SK-N-SH treated with all-trans-retinoic acid at 6 μM for 48 hours (cell line): ENCODE results near the gene DPP10.

Source experiments
- ATAC-seq: fragments of 200-7000 bp; cut with Tn5 transposase; 3 replicates; pipeline ENCODE4 v1.9.1; 2020; ENCODE audit warnings: mild to moderate bottlenecking, moderate library complexity
- BACH2 ChIP-seq: fragments of 250-450 bp; sonication (Bioruptor Pico); IDR thresholded peaks from 2 replicates; pipeline ENCODE4 v1.9.0; 2021; ENCODE audit warnings: mild to moderate bottlenecking, borderline replicate concordance
- CSDC2 ChIP-seq: fragments of 250-450 bp; sonication (Bioruptor Pico); IDR thresholded peaks from 2 replicates; pipeline ENCODE4 v1.5.0; 2020; ENCODE audit warnings: mild to moderate bottlenecking, moderate library complexity
- ISL1 ChIP-seq: fragments of 250-450 bp; sonication (Bioruptor Pico); IDR thresholded peaks from 2 replicates; pipeline ENCODE4 v2.1.2; 2022; ENCODE audit warnings: mild to moderate bottlenecking, moderate library complexity
- OSR1 ChIP-seq: fragments of 250-450 bp; sonication (Bioruptor Pico); IDR thresholded peaks from 2 replicates; pipeline ENCODE4 v1.8.0; 2022; ENCODE audit warnings: moderate library complexity, mild to moderate bottlenecking, inconsistent platforms
- POU6F1 ChIP-seq: fragments of 250-450 bp; sonication (Bioruptor Pico); IDR thresholded peaks from 2 replicates; pipeline ENCODE4 v1.8.0; 2021; ENCODE audit warnings: low read depth, mild to moderate bottlenecking, moderate library complexity, borderline replicate concordance
- PPARA ChIP-seq: fragments of 250-450 bp; sonication (Bioruptor Pico); IDR thresholded peaks from 2 replicates; pipeline ENCODE4 v1.5.0; 2020; ENCODE audit warnings: mild to moderate bottlenecking, borderline replicate concordance
- SNAI2 ChIP-seq: fragments of 250-450 bp; sonication (Bioruptor Pico); IDR thresholded peaks from 2 replicates; pipeline ENCODE4 v1.5.0; 2020; ENCODE audit warnings: mild to moderate bottlenecking, moderate library complexity
- TCF4 ChIP-seq: fragments of 250-450 bp; sonication (Bioruptor Pico); IDR thresholded peaks from 2 replicates; pipeline ENCODE4 v1.8.0; 2021; ENCODE audit warnings: mild to moderate bottlenecking, moderate library complexity, borderline replicate concordance
- TOX ChIP-seq: fragments of 250-450 bp; sonication (Bioruptor Pico); IDR thresholded peaks from 2 replicates; pipeline ENCODE4 v1.8.0; 2021; ENCODE audit warnings: mild to moderate bottlenecking, moderate library complexity, borderline replicate concordance
- ZC3H10 ChIP-seq: fragments of 250-450 bp; sonication (Bioruptor Pico); IDR thresholded peaks from 2 replicates; pipeline ENCODE4 v1.5.1; 2021; ENCODE audit warnings: mild to moderate bottlenecking, moderate library complexity
- ZFP3 ChIP-seq: fragments of 250-450 bp; sonication (Bioruptor Pico); IDR thresholded peaks from 2 replicates; pipeline ENCODE4 v1.5.0; 2020; ENCODE audit warnings: mild to moderate bottlenecking, moderate library complexity
- ZFP30 ChIP-seq: fragments of 450-650 bp; formaldehyde crosslinking; IDR thresholded peaks from 2 replicates; pipeline ENCODE4 v1.5.0; 2022; ENCODE audit warnings: mild to moderate bottlenecking, moderate library complexity
- ZNF565 ChIP-seq: fragments of 450-650 bp; formaldehyde crosslinking; conservative IDR thresholded peaks from 2 replicates; pipeline ENCODE4 v1.5.0; 2020; ENCODE audit warnings: low read depth, mild to moderate bottlenecking, moderate library complexity
- ZNF8 ChIP-seq: fragments of 450-650 bp; formaldehyde crosslinking; IDR thresholded peaks from 2 replicates; pipeline ENCODE4 v1.5.0; 2020; ENCODE audit warnings: mild to moderate bottlenecking, moderate library complexity
- TF ChIP-seq, protein P1 (sequence below): fragments of 250-450 bp; sonication (Bioruptor Pico); IDR thresholded peaks from 2 replicates; pipeline ENCODE4 v1.5.0; 2020; ENCODE audit warnings: mild to moderate bottlenecking, moderate library complexity
- TF ChIP-seq, protein P2 (sequence below): fragments of 250-450 bp; sonication (Bioruptor Pico); IDR thresholded peaks from 2 replicates; pipeline ENCODE4 v1.5.1; 2021; ENCODE audit warnings: mild to moderate bottlenecking, moderate library complexity
- TF ChIP-seq, protein P3 (sequence below): fragments of 250-450 bp; sonication (Bioruptor Pico); IDR thresholded peaks from 2 replicates; pipeline ENCODE4 v1.8.0; 2020; ENCODE audit warnings: mild to moderate bottlenecking, moderate library complexity, borderline replicate concordance

Gene DPP10

DNA sequence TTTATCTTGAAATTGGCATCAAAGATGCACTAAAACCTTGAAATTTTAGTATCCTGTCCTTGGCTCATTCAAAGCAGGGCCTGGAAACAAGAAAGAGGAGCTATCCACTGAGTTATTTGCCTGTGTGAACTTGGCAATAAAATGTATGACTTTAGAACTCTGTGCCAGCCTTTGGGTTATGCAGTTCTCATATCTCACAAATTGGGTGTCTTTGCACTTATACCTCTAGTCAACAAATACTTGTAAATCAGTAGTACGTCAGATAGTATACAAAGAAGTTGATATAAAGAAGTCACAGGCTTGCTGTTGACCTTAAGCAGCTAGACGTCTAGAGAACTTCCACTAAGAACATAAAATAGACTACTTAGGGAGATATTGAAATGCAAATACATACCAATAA lies 1331.9 kb downstream of the DPP10 start:
- no peak for TF ChIP-seq ZNF8
- TF ChIP-seq ISL1 (CRISPR knock-in tag) = no peak
- TF ChIP-seq PPARA (CRISPR knock-in tag) = no peak
- TF ChIP-seq, protein P1, sequence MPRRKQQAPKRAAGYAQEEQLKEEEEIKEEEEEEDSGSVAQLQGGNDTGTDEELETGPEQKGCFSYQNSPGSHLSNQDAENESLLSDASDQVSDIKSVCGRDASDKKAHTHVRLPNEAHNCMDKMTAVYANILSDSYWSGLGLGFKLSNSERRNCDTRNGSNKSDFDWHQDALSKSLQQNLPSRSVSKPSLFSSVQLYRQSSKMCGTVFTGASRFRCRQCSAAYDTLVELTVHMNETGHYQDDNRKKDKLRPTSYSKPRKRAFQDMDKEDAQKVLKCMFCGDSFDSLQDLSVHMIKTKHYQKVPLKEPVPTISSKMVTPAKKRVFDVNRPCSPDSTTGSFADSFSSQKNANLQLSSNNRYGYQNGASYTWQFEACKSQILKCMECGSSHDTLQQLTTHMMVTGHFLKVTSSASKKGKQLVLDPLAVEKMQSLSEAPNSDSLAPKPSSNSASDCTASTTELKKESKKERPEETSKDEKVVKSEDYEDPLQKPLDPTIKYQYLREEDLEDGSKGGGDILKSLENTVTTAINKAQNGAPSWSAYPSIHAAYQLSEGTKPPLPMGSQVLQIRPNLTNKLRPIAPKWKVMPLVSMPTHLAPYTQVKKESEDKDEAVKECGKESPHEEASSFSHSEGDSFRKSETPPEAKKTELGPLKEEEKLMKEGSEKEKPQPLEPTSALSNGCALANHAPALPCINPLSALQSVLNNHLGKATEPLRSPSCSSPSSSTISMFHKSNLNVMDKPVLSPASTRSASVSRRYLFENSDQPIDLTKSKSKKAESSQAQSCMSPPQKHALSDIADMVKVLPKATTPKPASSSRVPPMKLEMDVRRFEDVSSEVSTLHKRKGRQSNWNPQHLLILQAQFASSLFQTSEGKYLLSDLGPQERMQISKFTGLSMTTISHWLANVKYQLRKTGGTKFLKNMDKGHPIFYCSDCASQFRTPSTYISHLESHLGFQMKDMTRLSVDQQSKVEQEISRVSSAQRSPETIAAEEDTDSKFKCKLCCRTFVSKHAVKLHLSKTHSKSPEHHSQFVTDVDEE (CRISPR knock-in tag) = no peak
- no peak for TF ChIP-seq SNAI2 (CRISPR knock-in tag)
- TF ChIP-seq, protein P2, sequence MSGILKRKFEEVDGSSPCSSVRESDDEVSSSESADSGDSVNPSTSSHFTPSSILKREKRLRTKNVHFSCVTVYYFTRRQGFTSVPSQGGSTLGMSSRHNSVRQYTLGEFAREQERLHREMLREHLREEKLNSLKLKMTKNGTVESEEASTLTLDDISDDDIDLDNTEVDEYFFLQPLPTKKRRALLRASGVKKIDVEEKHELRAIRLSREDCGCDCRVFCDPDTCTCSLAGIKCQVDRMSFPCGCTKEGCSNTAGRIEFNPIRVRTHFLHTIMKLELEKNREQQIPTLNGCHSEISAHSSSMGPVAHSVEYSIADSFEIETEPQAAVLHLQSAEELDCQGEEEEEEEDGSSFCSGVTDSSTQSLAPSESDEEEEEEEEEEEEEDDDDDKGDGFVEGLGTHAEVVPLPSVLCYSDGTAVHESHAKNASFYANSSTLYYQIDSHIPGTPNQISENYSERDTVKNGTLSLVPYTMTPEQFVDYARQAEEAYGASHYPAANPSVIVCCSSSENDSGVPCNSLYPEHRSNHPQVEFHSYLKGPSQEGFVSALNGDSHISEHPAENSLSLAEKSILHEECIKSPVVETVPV (CRISPR knock-in tag) = no peak
- TF ChIP-seq ZFP30 (CRISPR knock-in tag) = no peak
- TF ChIP-seq, all 23 proteins: peak for 0
- no peak for ATAC-seq

DNA sequence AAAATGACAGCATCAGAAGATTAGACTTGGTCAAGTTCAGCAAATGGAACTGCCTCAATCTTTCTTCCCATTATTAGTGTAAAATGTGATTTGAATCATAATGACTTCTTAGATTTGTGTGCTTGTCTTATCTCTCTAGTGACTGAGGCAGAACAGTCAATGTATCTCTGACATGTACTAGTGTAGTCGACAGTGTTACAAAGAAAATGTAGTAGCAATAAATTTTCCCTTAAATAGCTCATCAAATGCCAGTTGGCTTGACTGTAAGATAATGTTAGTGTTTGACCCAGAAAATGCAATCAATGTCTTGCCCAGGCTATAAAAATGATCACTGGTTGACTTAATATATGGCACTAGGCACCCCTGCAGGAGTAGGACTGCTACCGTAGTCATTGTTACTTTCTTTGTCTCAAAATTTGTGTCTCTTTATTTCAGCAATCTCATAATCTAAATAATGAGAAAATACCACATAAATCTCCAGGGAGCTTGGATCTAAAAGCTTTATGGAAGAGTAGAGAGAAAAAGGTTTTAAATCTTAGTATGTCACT lies 1336.7 kb downstream of the DPP10 start:
- no peak for ATAC-seq
- TF ChIP-seq OSR1 (no peak), POU6F1 (no peak), CSDC2 (no peak), PPARA (CRISPR knock-in tag) (no peak), ZFP30 (CRISPR knock-in tag) (no peak), ZNF565 (CRISPR knock-in tag) (no peak), ZNF8 (no peak), ZFP3 (CRISPR knock-in tag) (no peak), BACH2 (CRISPR knock-in tag) (no peak), ZC3H10 (CRISPR knock-in tag) (no peak), SNAI2 (CRISPR knock-in tag) (no peak), TOX (CRISPR knock-in tag) (no peak)
- TF ChIP-seq, protein P3, sequence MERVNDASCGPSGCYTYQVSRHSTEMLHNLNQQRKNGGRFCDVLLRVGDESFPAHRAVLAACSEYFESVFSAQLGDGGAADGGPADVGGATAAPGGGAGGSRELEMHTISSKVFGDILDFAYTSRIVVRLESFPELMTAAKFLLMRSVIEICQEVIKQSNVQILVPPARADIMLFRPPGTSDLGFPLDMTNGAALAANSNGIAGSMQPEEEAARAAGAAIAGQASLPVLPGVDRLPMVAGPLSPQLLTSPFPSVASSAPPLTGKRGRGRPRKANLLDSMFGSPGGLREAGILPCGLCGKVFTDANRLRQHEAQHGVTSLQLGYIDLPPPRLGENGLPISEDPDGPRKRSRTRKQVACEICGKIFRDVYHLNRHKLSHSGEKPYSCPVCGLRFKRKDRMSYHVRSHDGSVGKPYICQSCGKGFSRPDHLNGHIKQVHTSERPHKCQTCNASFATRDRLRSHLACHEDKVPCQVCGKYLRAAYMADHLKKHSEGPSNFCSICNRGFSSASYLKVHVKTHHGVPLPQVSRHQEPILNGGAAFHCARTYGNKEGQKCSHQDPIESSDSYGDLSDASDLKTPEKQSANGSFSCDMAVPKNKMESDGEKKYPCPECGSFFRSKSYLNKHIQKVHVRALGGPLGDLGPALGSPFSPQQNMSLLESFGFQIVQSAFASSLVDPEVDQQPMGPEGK (CRISPR knock-in tag) = no peak
- TF ChIP-seq, protein P2 (CRISPR knock-in tag) = no peak
- TF ChIP-seq, all 23 proteins: peak for 0

DNA sequence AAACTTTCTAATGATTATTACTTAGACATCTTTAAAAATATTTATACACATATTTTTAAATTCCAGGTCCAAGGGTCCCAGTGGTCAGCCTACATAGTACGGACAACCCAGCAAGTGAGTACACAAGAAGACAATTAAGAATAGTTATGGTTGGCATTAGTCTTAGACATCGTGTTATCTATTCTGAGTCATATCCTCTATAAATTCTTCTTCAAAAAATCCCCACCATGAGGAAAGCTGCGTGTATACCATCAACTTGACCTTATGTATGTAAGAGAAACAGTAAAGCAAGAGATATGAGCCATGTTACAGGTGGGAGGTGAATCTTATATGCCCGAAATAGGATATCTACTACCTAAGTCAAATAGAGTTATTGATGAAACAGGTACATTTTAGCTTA lies 1339.8 kb downstream of the DPP10 start:
- no peak for TF ChIP-seq TCF4 (CRISPR knock-in tag)
- TF ChIP-seq ISL1 (CRISPR knock-in tag) = no peak
- TF ChIP-seq, protein P2 (CRISPR knock-in tag) = no peak
- no peak for TF ChIP-seq CSDC2
- TF ChIP-seq, protein P3 (CRISPR knock-in tag) = no peak
- no peak for TF ChIP-seq ZFP3 (CRISPR knock-in tag)
- TF ChIP-seq, protein P1 (CRISPR knock-in tag) = no peak
- no peak for ATAC-seq
